ENCODE measurements around the gene CCDC171.

The CCDC171 gene

DNA sequence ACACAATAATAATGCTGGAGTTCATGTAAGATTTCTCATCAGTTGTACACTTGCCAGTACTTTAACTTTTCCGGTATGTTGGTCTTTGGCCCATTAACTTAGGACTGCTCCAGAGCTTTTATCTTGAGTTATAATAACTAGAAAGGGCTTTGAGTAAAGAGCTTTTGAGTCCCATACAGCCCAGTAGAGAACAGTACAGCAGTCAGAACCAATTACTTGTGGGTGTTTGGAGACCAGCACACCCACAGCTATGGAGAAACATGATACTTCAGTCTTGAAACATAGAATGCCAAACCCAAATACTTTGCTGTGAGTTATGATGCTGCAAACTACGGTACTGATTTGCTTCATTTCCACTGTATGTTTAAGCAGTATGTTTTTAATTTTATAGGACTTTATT lies 374.3 kb downstream of the CCDC171 start:
- no peak for DNase-seq (ENCODE audit: insufficient read length)
- FAIRE-seq = no peak
- TF ChIP-seq POLR2A (IDR thresholded peaks at IDR 0.05; ENCODE audit: low read depth, low read length) (no peak), POLR2AphosphoS5 (IDR thresholded peaks at IDR 0.05; ENCODE audit: low read depth, low read length) (no peak), TAF1 (IDR thresholded peaks at IDR 0.05; ENCODE audit: borderline replicate concordance, low read depth, low read length) (no peak)

DNA sequence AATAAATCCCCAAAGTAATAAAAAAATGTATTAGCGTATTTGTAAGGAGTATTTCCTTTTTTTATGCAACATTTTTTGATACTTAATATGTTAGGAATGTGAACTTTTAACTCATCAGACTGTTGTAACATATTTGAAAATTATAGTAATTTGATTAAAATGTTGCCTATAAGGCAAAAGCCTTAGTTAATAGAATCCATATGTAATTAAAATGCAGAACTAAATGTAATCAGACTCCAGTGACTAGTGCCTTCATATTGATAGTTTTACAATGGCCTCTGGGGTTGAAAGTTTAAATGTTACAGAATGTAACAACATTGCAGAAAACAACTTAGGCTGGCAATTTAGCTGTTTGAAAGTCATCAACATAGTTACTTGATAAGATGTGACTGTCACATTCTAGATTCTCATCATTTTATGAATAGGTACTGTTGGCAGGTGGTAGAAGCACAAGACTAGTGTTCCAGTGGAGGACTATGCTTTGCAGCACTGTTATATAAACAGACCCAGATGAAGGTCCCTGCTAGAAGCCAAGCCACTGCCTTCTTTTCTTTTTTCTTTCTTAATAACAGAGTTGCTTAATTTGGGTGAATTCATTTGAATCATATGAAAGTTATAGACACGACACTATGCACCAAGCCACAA lies 382.9 kb downstream of the CCDC171 start:
- FAIRE-seq = no peak
- TF ChIP-seq POLR2AphosphoS5 (IDR thresholded peaks at IDR 0.05; ENCODE audit: low read depth, low read length) (no peak), POLR2A (IDR thresholded peaks at IDR 0.05; ENCODE audit: low read depth, low read length) (no peak), TAF1 (IDR thresholded peaks at IDR 0.05; ENCODE audit: borderline replicate concordance, low read depth, low read length) (no peak)
- no peak for DNase-seq (ENCODE audit: insufficient read length)

DNA sequence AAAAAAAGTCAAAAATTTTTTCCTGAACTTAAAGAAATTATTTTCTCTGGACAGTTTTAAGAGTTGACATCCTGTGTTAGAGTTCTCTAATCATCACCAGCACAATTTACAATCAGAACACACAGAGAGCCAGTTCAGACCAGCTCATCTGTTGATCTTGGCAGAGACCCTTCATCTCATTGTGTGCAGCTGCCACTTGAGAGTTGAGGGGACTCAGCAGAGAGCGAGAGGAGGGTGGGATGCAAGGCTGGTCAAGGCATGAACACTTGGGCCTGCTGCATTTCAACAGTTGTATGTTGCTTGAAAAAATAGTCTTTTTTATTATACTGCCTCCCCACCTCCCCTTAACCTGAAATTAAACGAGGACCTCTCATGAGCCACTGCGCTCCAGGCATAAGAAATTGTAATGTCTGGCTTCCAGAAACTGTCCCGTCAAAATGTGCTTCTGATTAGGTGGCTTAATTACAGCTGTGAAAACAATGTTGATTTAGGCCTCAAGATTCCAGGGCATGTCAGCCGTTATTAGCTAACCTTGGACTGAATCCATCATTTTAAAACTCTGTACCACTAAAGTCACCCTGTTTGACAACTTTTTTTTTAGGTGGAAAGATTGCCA lies 383.6 kb downstream of the CCDC171 start:
- DNase-seq (ENCODE audit: insufficient read length) (no peak), FAIRE-seq (no peak)
- TF ChIP-seq POLR2A (IDR thresholded peaks at IDR 0.05; ENCODE audit: low read depth, low read length) = no peak
- TF ChIP-seq POLR2AphosphoS5 (IDR thresholded peaks at IDR 0.05; ENCODE audit: low read depth, low read length) = no peak
- TF ChIP-seq TAF1 (IDR thresholded peaks at IDR 0.05; ENCODE audit: borderline replicate concordance, low read depth, low read length) = no peak

DNA sequence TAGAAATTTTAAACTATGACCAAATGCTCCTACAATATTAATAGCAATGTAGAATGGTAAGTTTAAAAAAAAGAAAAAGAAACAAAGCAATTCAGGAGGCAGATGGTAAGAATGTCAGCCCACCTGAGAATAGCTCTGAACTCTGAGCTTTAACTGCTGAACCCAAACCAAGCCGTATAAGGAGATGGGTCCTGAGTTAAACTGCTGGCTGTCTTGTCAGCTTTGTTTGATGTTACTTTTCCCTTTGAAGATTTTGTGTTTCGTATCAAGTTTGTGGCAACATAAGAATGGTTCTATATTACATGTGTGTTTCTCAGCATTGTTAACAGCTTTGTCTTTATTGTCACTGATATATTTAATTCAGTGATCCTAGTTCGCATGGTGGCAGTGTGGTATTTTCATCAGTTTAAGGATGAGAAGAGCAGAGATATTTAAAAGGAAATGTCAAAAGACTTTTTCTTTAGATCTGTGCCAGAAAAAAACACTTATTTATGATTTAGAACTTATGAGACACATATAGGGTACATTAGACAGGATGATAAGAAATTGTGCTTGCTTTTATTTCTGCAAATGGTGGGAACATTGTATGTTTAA lies 390.1 kb downstream of the CCDC171 start:
- TF ChIP-seq TAF1 (IDR thresholded peaks at IDR 0.05; ENCODE audit: borderline replicate concordance, low read depth, low read length) (no peak), POLR2A (IDR thresholded peaks at IDR 0.05; ENCODE audit: low read depth, low read length) (no peak), POLR2AphosphoS5 (IDR thresholded peaks at IDR 0.05; ENCODE audit: low read depth, low read length) (no peak)
- no peak for FAIRE-seq
- no peak for DNase-seq (ENCODE audit: insufficient read length)

DNA sequence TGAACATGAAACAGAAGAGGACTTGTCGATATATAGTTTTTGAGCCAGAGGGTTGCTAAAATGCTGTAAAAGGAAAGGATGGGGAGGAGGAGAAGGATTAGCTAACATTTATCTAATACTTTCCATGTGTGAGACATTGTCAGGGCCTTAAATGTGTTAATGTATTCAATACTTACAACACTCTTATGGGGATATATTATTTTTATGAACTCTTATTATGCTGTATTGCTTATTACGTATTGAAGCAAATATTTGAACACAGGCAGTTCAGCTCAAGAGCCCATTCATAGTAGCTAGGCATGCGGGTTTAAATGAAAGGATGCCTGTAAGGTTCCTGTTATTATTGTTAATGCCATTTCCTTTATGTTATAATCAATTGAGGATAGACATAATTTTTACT lies 391.5 kb downstream of the CCDC171 start:
- DNase-seq (ENCODE audit: insufficient read length) (no peak), FAIRE-seq (no peak)
- no peak for TF ChIP-seq POLR2A (IDR thresholded peaks at IDR 0.05; ENCODE audit: low read depth, low read length)
- TF ChIP-seq TAF1 (IDR thresholded peaks at IDR 0.05; ENCODE audit: borderline replicate concordance, low read depth, low read length) = no peak
- TF ChIP-seq POLR2AphosphoS5 (IDR thresholded peaks at IDR 0.05; ENCODE audit: low read depth, low read length) = no peak

DNA sequence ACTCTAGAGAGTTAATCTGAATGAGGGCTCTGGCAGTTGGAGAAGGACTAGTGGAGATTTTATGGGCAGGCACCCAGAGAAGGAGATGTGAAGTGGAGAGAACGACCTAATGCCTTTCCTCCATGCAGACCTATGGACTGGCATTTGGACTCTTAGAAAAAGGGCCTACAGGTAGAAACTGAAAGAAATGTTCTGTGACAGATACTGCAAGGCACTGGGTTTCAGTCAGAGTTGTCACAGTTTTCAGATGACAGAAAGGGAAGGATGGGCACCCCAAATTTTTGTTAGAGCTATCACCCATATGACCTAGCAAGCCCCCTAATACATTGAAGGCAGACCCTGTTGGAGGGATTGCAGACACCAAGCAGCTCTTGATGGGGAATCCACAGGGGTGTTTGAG lies 406.8 kb downstream of the CCDC171 start:
- DNase-seq (ENCODE audit: insufficient read length) (no peak), FAIRE-seq (no peak)
- no peak for TF ChIP-seq POLR2AphosphoS5 (IDR thresholded peaks at IDR 0.05; ENCODE audit: low read depth, low read length)
- no peak for TF ChIP-seq TAF1 (IDR thresholded peaks at IDR 0.05; ENCODE audit: borderline replicate concordance, low read depth, low read length)
- TF ChIP-seq POLR2A (IDR thresholded peaks at IDR 0.05; ENCODE audit: low read depth, low read length) = no peak

DNA sequence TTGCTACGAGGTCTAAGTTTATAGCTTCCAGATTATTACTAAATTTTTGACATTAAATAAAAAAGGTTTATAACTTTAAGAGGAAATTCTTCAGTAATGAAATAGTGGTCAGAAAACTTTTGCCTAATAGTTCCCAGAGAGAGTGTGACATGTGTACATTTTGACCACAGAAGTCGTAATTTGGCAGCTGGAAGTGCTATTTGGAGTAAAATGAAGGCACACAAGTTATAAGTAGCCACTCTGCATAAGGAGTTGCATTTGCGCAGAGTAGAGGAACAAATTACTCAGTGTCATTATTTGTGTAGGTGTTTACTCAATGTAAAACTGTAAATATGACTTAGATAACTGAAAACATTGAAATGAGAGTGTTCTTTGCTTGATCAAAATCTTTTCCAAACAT lies 408.4 kb downstream of the CCDC171 start:
- FAIRE-seq = no peak
- TF ChIP-seq POLR2AphosphoS5 (IDR thresholded peaks at IDR 0.05; ENCODE audit: low read depth, low read length) (no peak), TAF1 (IDR thresholded peaks at IDR 0.05; ENCODE audit: borderline replicate concordance, low read depth, low read length) (no peak)
- no peak for DNase-seq (ENCODE audit: insufficient read length)

DNA sequence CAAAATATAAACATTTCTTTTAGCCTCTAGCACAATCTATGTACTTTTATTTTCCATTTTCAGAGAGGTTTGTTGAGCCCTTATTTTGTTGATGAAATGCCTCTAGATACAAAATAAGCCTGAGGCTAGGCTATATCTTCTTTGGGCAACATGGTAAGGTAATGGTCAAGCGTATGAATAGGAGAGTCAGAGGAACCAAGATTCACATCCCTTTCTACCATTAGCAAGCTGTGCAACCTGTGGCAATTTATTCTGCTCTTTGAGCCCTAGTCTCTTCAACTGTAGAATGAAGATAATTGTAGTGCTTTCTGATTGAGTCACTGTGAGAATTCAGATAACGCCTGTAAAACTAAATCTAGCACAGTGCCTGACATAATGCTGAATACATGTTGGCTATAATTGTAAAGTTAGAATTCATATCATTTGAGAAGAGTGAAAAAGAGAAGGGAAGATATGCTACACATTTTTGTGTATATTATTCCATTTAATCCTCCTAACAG lies 412.5 kb downstream of the CCDC171 start:
- FAIRE-seq (peak; percentile 50), DNase-seq (ENCODE audit: insufficient read length) (no peak)

DNA sequence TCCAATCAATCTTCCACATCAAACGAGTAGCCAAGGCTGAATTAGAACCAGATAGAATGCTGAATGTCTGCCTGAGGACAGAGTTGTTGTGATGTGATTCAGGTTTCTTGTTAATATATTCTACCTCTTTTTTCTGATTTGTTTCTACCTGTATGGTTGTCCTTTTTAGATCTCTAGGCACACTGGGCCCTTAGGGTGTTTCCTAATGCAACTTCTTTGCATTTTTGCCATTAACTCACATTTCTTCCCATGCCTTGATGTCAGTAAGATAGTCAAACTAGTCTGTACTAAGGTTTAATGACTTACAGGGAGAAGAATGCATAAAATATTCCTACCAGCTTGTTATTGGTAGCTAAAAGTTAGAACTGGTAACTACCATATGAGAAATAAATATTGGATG lies 413.6 kb downstream of the CCDC171 start:
- DNase-seq (ENCODE audit: insufficient read length) (no peak), FAIRE-seq (no peak)

More for the DNA sequence above, 412.5 kb downstream of the CCDC171 start:
- no peak for TF ChIP-seq TAF1 (IDR thresholded peaks at IDR 0.05; ENCODE audit: borderline replicate concordance, low read depth, low read length)
- no peak for TF ChIP-seq POLR2AphosphoS5 (IDR thresholded peaks at IDR 0.05; ENCODE audit: low read depth, low read length)
- TF ChIP-seq POLR2A (IDR thresholded peaks at IDR 0.05; ENCODE audit: low read depth, low read length) = no peak

DNA sequence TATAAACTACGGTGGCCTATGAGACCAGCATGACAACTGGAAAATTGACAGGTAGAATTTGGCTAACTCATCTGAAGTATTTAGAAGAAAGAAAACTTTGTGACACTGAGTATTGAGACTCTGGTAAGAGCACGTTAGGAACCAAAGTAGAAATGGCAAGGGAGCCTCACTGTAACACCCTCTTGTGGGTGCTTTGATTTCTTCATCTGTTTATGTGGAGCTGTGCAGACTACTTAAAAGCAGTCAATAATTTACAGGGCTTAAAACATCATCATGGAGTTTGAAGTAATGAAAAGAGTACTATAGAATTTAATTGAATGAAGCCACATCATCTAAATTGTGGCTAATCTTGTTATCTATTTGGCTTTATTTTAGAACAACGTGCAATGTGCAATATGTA lies 414.2 kb downstream of the CCDC171 start:
- TF ChIP-seq POLR2AphosphoS5 (IDR thresholded peaks at IDR 0.05; ENCODE audit: low read depth, low read length) (no peak), TAF1 (IDR thresholded peaks at IDR 0.05; ENCODE audit: borderline replicate concordance, low read depth, low read length) (no peak), POLR2A (IDR thresholded peaks at IDR 0.05; ENCODE audit: low read depth, low read length) (no peak)
- FAIRE-seq (no peak), DNase-seq (ENCODE audit: insufficient read length) (no peak)

More for the DNA sequence above, 413.6 kb downstream of the CCDC171 start:
- TF ChIP-seq POLR2AphosphoS5 (IDR thresholded peaks at IDR 0.05; ENCODE audit: low read depth, low read length) (no peak), TAF1 (IDR thresholded peaks at IDR 0.05; ENCODE audit: borderline replicate concordance, low read depth, low read length) (no peak), POLR2A (IDR thresholded peaks at IDR 0.05; ENCODE audit: low read depth, low read length) (no peak)

DNA sequence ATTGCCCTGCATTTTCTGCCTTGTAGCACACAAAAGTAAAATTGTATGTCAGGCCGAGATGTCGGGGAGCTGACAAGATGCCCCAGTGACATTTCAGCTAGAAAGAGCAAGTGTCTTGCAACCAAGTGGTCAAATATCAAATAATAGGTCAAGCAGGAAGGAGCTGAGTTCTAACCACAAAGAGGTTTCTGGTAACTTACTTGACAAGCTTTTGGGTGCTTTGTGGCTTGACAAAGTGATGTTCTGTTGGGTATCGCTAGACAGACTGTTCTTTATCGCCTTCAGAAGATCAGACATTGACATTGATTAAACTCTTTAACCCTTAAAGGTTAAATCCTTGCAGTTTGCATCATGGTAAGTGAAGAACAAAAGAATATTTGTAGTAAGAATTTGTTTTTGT lies 419.9 kb downstream of the CCDC171 start:
- TF ChIP-seq TAF1 (IDR thresholded peaks at IDR 0.05; ENCODE audit: borderline replicate concordance, low read depth, low read length) (no peak), POLR2A (IDR thresholded peaks at IDR 0.05; ENCODE audit: low read depth, low read length) (no peak), POLR2AphosphoS5 (IDR thresholded peaks at IDR 0.05; ENCODE audit: low read depth, low read length) (no peak)
- DNase-seq (ENCODE audit: insufficient read length) (no peak), FAIRE-seq (no peak)
